GM21515 (cell line): ENCODE data around the gene FOXP1.

Experiments used
- ATAC-seq: cut with Tn5 transposase; IDR thresholded peaks from one replicate; pipeline ENCODE4 v1.9.1; 2021; ENCODE audit not compliant: unreplicated experiment

Gene FOXP1

DNA sequence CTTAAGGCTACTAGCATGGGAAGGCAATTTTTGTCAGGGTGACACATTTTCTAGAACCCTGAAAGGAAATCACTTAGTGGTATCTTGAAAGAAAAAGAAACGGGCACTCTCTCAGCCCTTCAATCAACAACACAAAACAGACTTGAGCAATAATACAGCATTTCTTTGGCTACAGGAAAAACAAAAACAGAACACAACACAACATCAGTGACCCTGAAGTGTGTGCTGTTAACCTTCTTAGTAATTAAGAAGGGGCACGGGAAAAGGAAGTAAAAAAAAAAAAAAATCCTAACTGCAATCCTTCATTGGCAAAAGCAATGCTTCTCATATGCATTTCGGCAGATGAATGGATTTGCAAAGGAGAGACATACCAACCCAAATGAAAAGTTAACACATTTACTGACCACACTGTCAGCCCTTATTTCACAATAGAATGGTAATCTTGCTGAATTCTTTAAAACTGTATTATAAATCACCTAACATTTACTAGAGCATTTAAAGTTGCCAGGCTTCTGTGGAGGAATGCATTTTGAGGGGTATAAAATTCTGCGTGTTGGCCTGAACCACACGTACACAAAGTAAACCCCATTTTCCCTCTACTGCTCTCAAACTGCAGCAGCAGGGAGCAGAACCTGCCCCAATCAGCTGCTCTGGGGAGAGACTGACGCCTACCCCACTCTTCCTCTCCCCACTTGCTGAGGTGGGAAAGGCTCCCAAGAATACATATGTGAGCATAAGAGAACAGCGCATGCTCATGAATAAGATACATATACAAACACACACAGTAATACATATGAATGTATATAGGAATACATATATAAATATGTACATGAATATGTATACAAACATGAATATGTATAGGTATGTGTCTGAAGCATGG, 198.5 kb downstream of the FOXP1 start:
- ATAC-seq: no peak

DNA sequence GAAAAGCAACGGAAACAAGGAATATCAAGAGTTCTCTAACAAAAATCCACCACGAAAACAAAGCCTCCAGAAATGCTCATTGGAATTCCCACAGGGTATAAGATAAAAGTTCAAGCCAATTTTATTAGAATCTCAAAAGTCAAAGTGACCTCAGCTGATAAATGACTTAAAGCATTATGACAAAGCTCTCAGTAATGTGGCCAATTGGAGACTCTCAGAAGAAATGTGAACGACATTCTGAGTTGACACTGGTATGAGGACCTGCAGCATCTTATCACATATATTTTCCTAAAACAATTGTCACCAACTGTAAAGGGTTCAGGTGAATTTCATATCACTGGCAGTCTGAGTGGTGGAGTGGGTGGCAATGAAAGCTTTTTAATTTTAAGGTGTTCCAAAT, 199.1 kb downstream of the FOXP1 start:
- ATAC-seq: no peak

DNA sequence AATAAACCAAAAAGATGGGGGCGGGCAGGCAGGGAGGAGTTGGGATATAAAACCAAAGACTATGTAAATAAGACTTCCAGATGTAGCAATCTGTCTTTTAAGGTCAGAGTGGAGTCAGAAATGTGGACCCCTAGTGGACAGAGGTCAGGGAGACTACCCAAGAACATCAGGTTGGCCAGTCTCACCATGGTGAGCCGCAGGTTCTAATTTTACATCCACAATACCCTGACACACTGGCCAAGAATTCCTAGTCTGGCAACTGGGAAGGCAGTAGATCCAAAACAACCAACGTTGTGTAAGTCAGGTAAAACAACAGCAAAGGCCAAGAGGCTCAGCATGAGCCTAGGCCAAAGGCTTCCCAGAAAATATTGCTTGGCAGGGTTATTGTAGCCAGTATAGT, 203.4 kb downstream of the FOXP1 start:
- ATAC-seq: no peak

DNA sequence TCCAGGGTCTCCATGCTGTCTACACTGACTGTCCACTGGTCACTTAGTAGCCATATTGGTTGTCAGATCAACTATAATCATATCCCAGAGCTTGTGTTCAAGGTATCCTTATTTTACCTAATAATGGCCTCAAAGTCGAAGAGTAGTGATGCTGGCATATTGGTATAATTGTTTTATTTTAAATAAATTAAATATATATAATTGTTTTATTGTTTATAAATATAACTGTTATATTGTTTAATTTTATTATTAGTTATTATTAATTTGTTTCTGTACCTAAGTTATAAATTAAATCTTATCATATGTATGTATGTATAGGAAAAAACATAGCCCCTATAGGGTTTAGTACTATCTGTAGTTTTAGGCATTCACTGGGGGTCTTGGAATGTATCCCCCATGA, 205.0 kb downstream of the FOXP1 start:
- ATAC-seq: no peak

DNA sequence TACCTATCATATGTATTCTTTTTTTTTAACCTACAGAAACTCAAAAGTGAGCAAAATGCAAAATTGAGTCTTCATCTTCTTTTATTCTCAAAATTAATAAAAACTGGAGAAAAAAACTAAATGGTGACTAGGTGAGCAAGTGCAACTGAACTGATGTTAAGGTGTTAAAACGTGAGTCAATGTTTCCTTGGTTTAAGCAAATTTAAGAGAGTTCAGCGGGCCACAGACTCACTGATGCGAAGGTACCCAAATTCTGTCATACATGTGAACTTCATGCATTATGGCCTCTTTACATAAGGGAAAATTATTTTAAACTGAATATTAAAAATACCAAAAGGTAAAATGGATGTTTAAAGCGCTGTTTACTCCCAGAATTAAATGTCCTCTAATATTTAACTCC, 206.6 kb downstream of the FOXP1 start:
- ATAC-seq: no peak

DNA sequence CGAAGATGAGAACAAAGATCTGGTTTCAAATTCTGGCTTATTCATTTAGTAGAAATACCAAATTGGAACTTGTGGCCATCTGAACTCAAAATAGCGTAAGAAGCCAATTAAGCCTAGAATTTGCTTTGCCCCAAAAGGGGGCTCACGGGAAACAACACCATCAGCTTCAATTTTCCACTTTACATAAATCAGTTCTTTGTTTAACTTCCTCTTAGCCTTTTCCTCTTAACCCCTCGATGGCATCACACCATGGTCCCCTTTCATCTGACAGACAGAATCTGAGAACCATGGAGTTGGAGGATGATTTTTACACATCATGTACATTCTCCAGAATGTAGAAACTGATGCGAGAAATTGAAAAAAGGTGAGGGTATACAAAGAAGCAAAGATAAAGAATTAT, 207.0 kb downstream of the FOXP1 start:
- no peak for ATAC-seq

DNA sequence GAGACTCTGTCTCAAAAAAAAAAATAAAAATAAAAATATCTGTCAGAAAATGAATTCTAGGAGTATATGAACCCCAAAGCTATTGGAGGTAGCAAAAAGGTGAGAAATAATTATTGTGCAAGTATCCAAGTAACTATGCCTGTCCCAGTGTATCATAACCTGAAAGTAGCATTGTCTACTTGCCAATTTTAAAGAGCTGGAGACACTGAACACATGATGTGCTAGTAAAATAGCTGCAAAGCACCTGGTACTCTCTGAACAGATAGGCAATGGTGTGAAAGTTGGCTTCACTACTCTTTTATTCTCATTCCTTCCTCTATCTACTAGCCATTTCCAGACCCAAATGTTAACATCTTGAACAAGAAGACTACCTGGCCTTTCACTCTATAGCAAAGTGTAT, 208.9 kb downstream of the FOXP1 start:
- ATAC-seq: no peak

DNA sequence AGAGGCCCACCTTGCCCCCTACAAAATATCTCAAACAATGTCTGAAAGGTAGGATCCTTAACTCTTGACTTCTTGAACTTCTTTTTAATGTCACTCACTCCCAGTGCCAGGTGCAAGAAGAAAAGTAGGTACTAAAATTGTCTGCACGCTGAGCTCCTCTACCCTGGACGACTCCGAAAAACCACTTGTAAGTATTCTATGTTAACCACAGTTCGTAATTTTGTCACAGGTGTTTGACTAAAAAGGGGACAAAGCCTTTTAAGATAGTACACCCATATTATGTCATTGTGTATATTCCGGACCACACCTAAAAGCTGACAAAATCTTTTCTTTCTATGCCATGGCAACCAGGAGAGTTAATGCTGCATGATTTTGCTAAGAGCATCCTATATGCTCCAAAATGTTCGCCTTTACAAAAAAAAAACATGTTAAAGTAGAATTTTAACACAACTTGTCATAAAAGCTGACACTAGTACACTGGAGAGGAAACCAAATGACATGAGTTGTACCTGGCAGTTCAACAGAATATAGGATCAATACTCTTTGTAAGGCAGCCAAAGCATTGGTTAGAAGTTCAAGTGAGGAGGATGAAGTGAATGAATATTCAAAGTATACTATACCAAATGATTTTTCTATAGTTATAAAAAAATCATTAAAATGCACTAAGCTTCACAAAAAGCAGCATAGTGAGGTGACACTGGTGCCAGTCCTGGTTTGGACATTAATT, 210.5 kb downstream of the FOXP1 start:
- no peak for ATAC-seq

DNA sequence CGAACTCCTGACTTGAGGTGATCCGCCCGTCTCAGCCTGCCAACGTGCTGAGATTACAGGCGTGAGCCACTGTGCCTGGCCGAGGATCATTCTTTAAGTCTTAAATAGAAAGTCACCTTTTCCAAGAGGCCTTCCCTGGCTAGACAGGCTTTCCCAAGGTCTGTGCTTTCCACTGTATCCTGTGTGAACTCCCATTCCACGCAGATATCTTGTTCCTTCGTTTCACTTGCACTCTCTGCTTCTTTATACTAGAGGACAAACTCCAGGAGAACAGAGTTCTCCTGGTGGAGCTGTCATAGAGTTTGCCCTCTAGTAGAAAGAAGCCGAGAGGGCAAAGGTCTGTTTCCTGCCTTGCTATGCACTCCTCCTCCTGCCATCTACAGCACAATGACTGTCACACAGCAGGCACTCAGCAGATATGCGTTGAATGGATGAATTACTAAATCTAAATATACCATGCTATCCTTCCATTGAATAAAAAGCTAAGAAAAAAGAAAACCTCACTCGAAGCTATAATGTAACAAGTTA, 211.2 kb downstream of the FOXP1 start:
- ATAC-seq: no peak

DNA sequence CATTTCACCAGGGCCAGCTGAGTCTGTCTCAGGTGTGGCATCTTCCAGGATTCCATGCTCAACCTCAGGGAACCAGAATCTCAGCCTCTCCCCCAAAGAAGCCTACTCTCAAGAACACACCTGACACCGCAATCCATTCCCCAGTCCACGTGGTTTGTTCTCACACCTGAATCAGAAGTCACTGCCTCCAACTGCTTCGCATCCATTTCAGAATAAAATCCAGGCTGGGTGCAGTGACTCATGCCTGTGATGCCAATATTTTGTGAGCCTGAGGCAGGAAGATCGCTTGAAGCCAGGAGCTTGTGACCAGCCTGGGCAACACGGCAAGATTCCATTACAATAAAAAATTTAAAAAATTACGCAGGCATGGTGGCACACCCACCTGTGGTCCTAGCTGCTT, 212.2 kb downstream of the FOXP1 start:
- no peak for ATAC-seq

DNA sequence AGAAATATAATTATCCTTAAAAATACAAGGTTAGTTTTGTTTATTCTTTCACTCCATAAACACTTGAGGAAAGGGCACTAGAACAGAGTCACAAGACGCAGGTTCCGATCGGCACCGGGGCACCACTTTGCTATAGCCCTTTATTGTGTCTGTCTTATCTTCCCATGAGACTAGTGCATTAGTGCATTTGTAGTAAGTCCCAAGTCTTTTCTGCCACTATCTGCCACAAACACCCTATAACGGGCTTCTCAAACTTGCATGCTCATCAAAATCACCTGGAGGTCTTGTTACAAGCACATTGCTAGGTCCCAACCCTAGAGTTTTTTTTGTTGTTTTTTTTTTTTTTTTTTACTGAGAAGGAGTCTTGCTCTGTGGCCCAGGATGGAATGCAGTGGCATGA, 213.1 kb downstream of the FOXP1 start:
- no peak for ATAC-seq

DNA sequence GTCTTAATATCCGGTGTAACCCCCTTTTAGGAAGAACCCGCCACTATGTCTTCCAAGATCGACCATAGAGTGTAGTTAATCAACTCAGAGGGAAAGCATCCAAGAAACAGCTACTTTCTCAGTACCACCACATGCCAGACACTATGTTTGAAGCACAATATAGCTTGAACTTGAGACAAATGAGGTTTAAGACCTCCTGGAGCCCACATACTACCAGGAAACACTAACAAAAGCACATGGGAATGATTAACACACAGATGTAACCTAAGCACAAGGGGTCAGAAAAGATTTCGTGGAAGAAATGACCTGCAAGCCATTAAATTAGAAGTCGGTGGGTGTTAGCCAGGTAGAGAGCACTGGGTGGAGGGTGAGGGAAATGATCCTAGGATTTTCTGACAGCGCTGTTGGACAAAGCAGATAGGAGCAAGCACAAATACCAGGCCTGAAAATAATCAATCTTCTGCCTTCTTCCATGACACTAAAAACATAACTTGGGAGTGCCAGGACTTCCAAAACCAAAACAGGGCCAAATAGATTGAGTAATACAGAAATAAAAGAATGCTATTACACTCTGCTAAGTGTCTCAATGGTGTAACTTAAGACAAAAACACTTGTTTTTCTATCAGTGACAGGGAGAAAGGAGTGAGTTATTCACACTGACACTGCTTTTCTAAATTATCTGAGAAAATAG, 213.7 kb downstream of the FOXP1 start:
- no peak for ATAC-seq

DNA sequence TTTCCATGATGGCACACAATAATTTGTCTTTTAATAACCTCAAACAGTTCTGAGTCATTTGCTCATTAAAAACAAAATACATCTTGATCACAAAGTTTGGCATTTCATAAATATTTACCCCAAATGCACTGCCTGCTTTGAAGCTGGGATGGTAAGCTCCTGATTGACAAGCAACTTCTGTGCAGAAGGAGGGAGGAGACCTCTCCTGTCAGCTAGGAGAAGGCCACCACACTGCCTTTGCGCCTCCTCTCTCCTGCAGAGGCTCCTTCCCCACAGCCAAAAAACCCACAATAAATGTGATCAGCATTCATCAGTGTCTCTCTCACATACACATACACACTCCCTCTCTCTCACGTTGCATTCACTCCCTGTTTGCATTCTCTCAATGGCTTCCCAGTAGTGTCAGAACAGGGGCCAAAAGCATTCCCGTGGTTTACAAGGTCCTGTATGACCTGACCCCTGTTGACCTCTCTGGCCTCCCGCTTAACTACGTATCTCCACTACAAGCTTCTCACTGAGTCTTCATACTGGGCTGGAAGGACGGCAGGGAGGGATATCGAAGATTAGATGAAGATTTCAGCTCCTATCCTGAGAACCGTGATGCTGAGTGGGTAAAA, 216.4 kb downstream of the FOXP1 start:
- ATAC-seq: no peak

DNA sequence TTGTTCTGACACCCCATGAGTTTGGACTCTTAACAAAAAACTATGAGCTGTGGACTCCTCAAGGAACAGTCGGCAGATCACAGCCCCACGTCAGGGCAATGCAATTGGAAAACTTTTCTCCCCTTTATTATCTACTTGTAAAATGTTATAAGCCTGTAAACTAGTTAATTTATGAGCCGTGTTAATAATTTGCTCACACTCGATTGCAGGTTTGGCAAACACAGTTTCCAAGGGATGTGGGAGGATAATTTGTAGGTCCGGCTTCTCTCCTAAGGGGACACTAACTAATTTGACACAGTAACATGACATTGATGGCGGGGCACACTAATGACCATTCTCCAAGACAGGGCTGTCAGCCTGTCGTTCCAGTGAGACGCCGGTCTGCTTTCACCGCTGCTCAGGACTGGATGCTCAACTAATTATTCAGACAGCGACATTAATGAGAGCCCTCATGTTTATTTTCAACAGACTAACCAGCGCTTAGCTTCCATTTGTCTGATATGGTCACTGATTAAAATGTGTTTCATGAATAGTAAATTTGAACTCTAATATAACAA, 222.1 kb downstream of the FOXP1 start:
- ATAC-seq: no peak

DNA sequence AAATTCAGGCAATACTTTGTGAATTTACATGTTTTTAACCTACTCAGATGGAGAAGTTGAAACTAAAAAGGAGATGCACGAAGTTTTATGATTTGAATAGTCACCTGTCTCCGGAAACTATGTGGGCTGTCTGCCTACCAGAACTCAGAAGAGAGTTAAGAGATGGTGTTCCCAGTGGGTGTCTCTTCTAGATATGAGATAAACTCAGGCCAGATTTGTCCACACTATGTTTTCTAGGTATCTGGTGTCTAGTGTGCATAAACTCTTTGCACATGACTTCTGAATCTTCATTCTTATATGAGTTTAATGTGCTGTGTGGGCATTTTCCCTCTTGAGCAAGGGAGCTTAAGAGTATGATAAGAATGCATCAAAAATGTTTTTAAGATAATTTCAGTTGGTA, 222.8 kb downstream of the FOXP1 start:
- peak; percentile 86 for ATAC-seq

DNA sequence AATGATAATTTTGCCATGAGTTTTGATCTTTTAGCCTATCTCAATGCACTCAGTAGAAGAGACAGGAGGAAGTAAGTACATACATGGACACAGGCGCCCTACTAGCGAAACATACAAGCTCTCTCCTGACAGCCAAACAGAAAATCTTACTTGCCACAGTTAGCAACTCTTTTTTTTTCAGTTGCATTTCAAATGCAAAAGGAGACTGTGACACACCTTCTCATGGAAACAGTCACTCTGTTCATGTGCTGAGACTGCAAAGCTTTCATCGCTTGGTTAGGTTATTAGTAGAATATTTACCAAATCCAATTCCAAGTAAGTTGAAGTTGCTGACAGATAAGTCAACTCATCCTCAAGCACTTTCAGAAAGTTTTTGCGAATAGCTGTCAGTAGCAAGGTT, 223.3 kb downstream of the FOXP1 start:
- peak; percentile 45 for ATAC-seq

DNA sequence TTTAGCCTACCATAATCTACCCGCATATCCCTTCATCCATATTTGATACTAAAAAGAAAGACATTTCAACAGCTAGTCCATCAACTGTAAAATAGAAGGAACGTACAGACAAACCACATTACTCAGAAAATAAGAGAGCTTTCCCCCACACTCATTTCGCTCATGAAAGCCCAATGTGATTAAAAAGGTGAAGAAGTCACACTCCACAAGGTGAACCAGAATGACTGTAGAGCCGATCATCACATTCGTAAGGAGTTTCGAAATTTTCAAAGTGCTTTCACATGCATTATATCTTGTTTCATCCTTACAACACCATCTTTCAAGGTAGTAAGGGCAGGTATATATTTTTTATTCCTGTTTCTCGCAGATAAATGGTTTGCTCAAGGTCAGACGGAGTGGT, 225.3 kb downstream of the FOXP1 start:
- ATAC-seq: no peak

DNA sequence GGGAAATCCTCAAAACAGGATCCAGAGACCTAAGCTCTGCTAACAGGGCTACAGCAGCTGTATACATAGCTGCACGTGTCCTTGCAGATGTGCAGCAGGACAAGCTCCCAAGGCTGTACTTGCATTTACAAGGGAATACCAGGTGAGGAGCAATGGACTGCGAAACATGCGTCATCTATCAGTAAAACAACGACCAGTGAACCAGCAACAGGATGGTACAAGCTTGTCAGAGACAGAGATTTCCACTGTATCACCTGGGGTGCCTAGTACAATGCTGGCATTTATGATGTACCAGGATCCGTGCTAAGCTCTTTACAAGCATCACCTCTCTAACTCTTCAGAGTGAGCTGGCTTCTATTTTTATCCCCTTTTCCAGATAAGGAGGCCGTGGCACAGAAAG, 227.3 kb downstream of the FOXP1 start:
- ATAC-seq: no peak

DNA sequence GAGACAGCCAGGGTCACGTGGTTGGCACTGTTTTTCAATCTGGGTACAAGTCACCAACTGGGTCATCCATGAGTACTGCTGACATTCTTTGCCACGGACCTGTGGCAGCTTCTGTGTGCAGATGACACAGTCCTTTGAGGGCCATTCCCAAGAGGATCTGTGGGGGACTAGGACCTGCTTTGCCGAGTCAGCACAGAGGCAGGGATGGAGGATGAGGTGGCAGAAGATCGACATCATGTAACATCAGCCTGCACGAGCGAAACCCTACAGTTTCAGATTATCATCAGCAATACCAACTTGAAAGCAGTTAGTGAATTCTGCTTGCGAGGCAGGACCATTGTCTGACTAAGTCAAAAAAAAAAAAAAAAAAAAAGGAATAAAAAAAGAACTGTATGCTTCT, 227.7 kb downstream of the FOXP1 start:
- ATAC-seq: no peak

DNA sequence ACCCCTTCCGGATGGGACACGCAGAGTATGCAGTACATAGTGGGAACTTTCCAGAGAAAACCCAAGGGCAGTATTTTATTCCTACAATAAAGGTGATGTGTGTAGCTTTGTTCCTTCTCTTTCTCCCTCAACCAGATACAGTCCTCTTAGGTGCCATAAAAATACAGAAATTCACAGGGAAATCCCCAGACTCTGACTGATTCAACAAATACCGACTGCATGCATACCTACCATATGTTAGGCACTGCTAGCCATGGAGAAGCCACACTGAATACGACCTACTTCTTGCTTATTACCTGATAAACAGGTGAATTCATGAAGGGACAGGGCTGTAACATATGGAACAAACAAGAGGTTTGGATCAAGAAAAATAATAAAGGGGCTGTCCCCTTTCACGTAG, 228.5 kb downstream of the FOXP1 start:
- no peak for ATAC-seq
